ENCODE measurements around the gene ACE2. TPM values are rescaled to one million over a fixed set of nuclear protein-coding genes. Genes with fewer than 3 reads are reported as not detected.

The ACE2 gene
- total RNA-seq: not detected

GRCh38 chrX:15600745-15601144, at the start of gene ACE2:
Gene ACE2 (minus strand): TSS chrX:15600960. CDS start chrX:15600911, 49 bp downstream.

Other genes starting within 250 kb of the ACE2 start
- 0.46 TPM for gene VEGFD, start 216.5 kb downstream of the ACE2 start, total RNA-seq
- 6.2 TPM for gene PIR, start 107.6 kb downstream of the ACE2 start, total RNA-seq
- gene BMX, start 100.2 kb downstream of the ACE2 start, total RNA-seq: 0.23 TPM
- 0.46 TPM for gene CLTRN, start 63.8 kb upstream of the ACE2 start, total RNA-seq
- 5.8 TPM for gene CA5B, start 137.3 kb upstream of the ACE2 start, total RNA-seq
- 5.8 TPM for gene ZRSR2, start 189.5 kb upstream of the ACE2 start, total RNA-seq